ENCODE measurements around the gene PFDN1. TPM values are rescaled to one million over a fixed set of nuclear protein-coding genes. Genes with fewer than 3 reads are reported as not detected.

Gene PFDN1
- total RNA-seq, 1 experiment from 2014 or later: 54.4 TPM

DNA sequence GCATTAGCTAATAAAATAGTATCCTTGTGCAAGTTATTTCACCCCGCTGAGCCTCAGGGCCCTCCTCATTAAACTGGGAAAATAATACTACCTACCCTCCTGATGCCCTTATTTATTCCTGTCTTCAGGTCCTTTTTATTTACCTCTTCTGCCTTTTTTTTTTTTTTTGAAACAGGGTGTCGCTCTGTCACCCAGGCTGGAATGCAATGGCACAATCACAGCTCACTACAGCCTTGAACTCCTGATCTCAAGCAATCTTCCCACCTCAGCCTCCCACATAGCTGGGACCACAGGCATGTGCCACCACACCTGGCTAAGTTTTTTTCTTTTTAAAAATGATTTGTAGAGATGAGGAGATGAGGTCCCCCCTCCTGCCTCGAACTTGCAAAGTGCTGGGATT, 22.6 kb upstream of the PFDN1 start:
- BruUV-seq (replicated peaks): no TSS peak
- no peak overlapping the region for H3K4me3 ChIP-seq (ENCODE audit: low read depth in 2 of 2, low read length in 2 of 2)
- H3K4me1 ChIP-seq (ENCODE audit: control insufficient read depth, insufficient read depth, low read length): peaks cover 16% of the 10 kb centered on the region
- in situ Hi-C loops (cut with HindIII; ENCODE audit: low pct_unique_long_range_greater_than_20kb, low sequenced_read_pairs) (no loop called here), intact Hi-C loops (cut with micrococcal nuclease; ENCODE audit: unreplicated experiment) (no loop called here)
- TF ChIP-seq TCF7L2 (IDR thresholded peaks at IDR 0.05; ENCODE audit: low read depth, low read length) (no peak), POLR2AphosphoS5 (IDR thresholded peaks at IDR 0.05; ENCODE audit: low read depth, low read length) (no peak), SIN3A (IDR thresholded peaks at IDR 0.05; ENCODE audit: borderline replicate concordance, insufficient read depth, low read depth, low read length) (no peak)
- TF ChIP-seq, protein P1, sequence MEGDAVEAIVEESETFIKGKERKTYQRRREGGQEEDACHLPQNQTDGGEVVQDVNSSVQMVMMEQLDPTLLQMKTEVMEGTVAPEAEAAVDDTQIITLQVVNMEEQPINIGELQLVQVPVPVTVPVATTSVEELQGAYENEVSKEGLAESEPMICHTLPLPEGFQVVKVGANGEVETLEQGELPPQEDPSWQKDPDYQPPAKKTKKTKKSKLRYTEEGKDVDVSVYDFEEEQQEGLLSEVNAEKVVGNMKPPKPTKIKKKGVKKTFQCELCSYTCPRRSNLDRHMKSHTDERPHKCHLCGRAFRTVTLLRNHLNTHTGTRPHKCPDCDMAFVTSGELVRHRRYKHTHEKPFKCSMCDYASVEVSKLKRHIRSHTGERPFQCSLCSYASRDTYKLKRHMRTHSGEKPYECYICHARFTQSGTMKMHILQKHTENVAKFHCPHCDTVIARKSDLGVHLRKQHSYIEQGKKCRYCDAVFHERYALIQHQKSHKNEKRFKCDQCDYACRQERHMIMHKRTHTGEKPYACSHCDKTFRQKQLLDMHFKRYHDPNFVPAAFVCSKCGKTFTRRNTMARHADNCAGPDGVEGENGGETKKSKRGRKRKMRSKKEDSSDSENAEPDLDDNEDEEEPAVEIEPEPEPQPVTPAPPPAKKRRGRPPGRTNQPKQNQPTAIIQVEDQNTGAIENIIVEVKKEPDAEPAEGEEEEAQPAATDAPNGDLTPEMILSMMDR (IDR thresholded peaks at IDR 0.05): no peak
- TF ChIP-seq, protein P2, sequence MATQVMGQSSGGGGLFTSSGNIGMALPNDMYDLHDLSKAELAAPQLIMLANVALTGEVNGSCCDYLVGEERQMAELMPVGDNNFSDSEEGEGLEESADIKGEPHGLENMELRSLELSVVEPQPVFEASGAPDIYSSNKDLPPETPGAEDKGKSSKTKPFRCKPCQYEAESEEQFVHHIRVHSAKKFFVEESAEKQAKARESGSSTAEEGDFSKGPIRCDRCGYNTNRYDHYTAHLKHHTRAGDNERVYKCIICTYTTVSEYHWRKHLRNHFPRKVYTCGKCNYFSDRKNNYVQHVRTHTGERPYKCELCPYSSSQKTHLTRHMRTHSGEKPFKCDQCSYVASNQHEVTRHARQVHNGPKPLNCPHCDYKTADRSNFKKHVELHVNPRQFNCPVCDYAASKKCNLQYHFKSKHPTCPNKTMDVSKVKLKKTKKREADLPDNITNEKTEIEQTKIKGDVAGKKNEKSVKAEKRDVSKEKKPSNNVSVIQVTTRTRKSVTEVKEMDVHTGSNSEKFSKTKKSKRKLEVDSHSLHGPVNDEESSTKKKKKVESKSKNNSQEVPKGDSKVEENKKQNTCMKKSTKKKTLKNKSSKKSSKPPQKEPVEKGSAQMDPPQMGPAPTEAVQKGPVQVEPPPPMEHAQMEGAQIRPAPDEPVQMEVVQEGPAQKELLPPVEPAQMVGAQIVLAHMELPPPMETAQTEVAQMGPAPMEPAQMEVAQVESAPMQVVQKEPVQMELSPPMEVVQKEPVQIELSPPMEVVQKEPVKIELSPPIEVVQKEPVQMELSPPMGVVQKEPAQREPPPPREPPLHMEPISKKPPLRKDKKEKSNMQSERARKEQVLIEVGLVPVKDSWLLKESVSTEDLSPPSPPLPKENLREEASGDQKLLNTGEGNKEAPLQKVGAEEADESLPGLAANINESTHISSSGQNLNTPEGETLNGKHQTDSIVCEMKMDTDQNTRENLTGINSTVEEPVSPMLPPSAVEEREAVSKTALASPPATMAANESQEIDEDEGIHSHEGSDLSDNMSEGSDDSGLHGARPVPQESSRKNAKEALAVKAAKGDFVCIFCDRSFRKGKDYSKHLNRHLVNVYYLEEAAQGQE (IDR thresholded peaks at IDR 0.05; ENCODE audit: insufficient read depth in 1 of 2, low read depth in 2 of 2, low read length in 1 of 2): no peak
- POLR2A ChIA-PET: interaction anchor here (0.6 to 0.7 kb wide), 2 partner anchors 9 to 1781 kb away, joined by 3 to 9 read pairs; no protein-coding TSS in a partner anchor
- no peaks in the 10 kb centered on the region for H3K9me3 ChIP-seq (ENCODE audit: control insufficient read depth, insufficient read depth, low read depth, low read length)
- DNase-seq (ENCODE audit: low read depth, low spot score) (no peak), ATAC-seq (no peak)
- H3K27ac ChIP-seq (ENCODE audit: low read length): no peak overlapping the region
- CTCF ChIA-PET: no interaction called here
- no peaks in the 10 kb centered on the region for H3K36me3 ChIP-seq (ENCODE audit: control insufficient read depth, insufficient read depth, low read length)
- no peaks in the 10 kb centered on the region for H3K27me3 ChIP-seq (ENCODE audit: control insufficient read depth, insufficient read depth, low read length)

DNA sequence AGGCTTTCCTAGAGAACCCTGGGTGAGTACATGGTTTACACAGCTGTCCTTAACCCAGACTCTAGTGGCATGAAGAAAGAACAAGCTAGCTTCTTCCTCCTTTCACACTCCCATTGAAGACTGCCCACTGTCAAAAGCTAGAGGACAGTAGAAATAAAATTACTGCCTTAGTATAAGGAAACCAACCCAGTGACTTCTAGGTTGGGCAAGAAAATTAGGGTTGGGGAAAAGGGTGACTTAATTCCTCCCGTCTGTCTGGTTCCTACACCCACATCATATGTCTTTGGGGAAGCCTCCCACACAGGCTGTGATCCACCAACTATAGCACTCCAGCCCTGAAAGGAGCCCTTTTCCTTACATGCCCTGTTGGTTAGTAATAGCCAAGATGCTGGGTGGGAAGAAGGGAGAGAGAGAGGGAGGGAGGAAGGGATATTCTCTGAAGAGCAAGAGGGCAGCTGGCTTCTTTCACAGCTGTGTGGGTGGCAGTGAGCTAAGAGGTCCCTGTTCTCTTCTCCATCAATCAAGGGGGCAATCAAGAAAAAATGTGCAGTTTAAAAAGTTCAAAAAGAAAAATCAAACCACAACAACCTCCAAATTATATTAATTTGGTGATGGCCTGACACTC, 21.8 kb upstream of the PFDN1 start:
- ChIA-PET POLR2A (interaction anchor here (0.5 to 0.6 kb wide), 2 partner anchors 74 to 1781 kb away, joined by 3 read pairs; no protein-coding TSS in a partner anchor), CTCF (no interaction called here)
- Histone ChIP-seq H3K27ac (ENCODE audit: low read length) (peak overlapping the region; percentile 7; the same call in 1 of the 2 replicates), H3K4me1 (ENCODE audit: control insufficient read depth, insufficient read depth, low read length) (peaks cover 16% of the 10 kb centered on the region), H3K36me3 (ENCODE audit: control insufficient read depth, insufficient read depth, low read length) (no peaks in the 10 kb centered on the region), H3K27me3 (ENCODE audit: control insufficient read depth, insufficient read depth, low read length) (no peaks in the 10 kb centered on the region), H3K4me3 (ENCODE audit: low read depth in 2 of 2, low read length in 2 of 2) (no peak overlapping the region), H3K9me3 (ENCODE audit: control insufficient read depth, insufficient read depth, low read depth, low read length) (no peaks in the 10 kb centered on the region)
- no peak for TF ChIP-seq POLR2AphosphoS5 (IDR thresholded peaks at IDR 0.05; ENCODE audit: low read depth, low read length)
- no peak for TF ChIP-seq SIN3A (IDR thresholded peaks at IDR 0.05; ENCODE audit: borderline replicate concordance, insufficient read depth, low read depth, low read length)
- TF ChIP-seq, protein P2 (IDR thresholded peaks at IDR 0.05; ENCODE audit: insufficient read depth in 1 of 2, low read depth in 2 of 2, low read length in 1 of 2): no peak
- TF ChIP-seq, protein P1 (IDR thresholded peaks at IDR 0.05): no peak
- ATAC-seq (no peak), DNase-seq (ENCODE audit: low read depth, low spot score) (no peak)
- intact Hi-C loops (cut with micrococcal nuclease; ENCODE audit: unreplicated experiment) (no loop called here), in situ Hi-C loops (cut with HindIII; ENCODE audit: low pct_unique_long_range_greater_than_20kb, low sequenced_read_pairs) (no loop called here)
- BruUV-seq (replicated peaks): no TSS peak
